NCI-H128 (cell line): ENCODE data around the gene USP32.
"Not testable (repeated sequence)": the region's sequence is repeated elsewhere in the genome, so short reads cannot be mapped to it uniquely, and the experiment has no call there.

Experiments used
- DNase-seq: peaks from one replicate; lab custom pipeline; 2025; ENCODE audit not compliant: unreplicated experiment; lab: John Stamatoyannopoulos, UW

USP32 gene

GRCh38 chr17:60392042-60392844, at the start of gene USP32:
TSS of gene USP32 (minus strand) at chr17:60392133. CDS start at chr17:60391939, 194 bp downstream.
- DNase-seq: peak; percentile 86

DNA sequence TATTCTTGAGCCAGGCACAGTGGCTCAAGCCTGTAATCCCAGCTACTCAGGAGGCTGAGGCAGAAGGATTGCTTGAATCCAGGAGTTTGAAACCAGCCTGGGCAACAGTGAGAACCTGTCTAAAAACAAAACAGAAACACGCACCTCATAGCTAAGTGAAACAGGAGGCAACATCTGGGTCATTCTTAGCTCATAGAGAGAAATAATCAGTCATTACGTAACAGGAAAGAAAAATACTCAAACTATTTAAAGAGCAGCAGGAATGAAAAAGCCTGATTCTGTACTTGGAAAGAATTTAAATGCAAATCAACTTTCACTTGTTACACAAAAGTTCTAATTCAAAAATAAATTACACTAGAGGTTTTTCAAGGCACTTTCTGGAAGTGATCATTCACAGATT, 47.6 kb upstream of the USP32 start:
- DNase-seq: no peak

GRCh38 chr17:60436676-60437075, 44.7 kb upstream of the USP32 start:
- no peak for DNase-seq

DNA sequence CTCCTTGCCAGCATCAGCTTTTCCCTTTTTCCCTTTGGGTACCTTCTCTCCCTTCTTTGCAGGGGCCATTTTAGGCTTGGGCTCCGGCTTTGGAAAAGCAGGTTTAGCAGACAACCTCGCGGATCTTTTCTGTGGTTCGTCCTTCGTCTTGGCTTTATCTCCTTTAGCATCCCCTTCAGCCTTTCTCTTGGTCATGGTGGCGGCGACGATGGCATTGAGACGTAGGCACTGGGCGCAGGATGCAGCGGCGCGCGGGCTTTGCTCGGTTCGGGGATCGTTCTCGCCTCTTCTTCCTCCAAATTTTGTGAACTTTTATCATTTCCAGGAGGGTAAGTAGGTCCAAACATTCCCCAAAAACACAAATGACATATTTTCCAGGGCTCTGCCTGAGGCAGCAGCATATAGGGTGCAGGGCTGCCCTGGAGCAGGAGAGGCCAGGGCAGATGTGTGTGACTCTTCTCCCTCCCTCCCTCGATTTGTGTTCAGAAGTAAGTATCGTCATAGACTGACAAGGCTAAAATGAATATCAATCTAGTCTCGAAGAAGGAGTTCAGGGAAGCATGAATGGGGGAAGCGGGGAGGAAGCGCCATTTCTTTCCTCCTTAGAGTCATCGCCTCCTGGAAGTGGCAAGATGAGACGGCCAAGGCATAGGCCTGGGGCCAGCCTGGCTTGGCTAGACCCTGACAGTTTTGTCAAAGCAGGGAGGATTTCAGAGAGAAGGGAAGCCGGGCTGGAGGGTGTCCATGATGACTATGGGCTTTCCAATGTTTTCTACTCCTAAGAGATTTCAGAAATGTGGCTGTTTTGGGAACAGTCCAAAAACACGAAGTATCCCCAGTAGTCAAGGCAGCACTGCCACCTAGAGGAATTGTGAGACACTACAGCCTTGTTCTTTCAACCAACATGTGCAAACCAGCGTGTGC, 43.6 kb upstream of the USP32 start:
- DNase-seq: peak; percentile 67

GRCh38 chr17:60433021-60433997, 41.4 kb upstream of the USP32 start:
- DNase-seq: not testable (repeated sequence)

GRCh38 chr17:60430561-60430960, 38.6 kb upstream of the USP32 start:
- not testable (repeated sequence) for DNase-seq

DNA sequence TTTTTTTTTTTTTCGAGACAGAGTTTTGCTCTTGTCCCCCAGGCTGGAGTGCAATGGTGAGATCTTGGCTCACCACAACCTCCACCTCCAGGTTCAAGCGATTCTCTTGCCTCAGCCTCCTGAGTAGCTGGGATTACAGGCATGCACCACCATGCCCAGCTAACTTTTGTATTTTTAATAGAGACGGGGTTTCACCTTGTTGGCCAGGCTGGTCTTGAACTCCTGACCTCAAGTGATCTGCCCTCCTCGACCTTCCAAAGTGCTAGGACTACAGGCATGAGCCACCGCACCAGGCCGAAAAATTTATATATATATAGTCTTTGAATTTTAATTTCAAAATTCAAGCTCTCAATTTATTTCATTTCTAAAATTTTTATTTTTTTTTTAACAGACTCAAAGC, 36.6 kb upstream of the USP32 start:
- not testable (repeated sequence) for DNase-seq

GRCh38 chr17:60426596-60426995, 34.7 kb upstream of the USP32 start:
- no peak for DNase-seq

DNA sequence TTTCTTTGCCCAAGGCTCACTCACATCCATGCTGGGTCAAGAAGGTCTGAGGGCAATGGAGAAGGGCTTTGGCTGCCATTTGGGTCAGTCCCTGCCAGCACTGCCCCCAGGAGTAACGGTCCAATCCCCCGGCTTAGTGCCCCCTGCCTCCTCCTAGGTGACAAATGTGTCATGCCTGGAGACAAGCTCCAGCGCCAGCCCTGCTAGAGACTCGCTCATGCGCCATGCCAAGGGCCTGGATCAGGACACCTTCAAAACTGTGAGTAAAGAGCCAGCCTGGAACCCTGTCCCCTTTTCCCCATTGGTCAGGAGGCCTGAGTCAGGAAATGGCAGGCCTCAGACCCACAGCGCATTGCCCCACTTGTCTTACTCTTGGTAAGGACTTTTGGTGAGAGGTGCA, 33.7 kb upstream of the USP32 start:
- DNase-seq: no peak

DNA sequence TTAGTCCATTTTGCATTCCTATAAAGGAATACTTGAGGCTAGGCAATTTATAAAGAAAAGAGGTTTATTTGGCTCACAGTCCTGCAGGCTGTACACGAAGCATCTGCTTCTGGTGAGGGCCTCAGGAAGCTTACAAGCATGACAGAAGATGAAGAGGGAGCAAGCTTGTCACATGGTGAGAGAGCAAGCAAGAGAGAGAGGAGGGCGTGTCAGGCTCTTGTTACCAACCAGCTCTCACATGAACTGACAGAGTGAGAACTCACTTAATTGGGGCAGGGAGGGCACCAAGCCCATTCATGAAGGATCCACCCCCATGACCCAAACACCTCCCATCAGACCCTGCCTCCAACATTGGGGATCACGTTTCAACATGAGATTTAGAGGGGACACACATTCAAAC, 31.9 kb upstream of the USP32 start:
- no peak for DNase-seq

GRCh38 chr17:60422162-60422665, 30.3 kb upstream of the USP32 start, which contains the start of gene CHCT1:
TSS of gene CHCT1 (plus strand) at chr17:60422489. CDS start at chr17:60422593, 104 bp downstream.
- DNase-seq: no peak

- no peak for DNase-seq
Observed at GRCh38 chr17:60421273-60422161, 29.6 kb upstream of the USP32 start.

DNA sequence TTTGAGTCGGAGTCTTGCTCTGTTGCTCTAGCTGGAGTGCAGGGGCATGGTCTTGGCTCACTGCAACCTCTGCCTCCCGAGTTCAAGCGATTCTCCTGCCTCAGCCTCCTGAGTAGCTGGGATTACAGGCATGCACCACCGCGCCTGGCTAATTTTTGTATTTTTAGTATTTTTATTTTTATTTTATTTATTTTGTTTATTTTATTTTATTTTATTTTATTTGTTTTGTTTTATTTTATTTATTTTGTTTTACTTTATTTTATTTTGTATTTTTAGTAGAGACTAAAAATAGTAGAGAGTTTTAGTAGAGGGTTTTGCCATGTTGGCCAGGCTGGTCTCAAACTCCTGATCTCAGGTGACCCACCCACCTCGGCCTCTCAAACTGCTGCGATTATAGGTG, 27.9 kb upstream of the USP32 start:
- not testable (repeated sequence) for DNase-seq

GRCh38 chr17:60419003-60419402, 27.1 kb upstream of the USP32 start:
- not testable (repeated sequence) for DNase-seq

GRCh38 chr17:60416368-60416925, 24.5 kb upstream of the USP32 start:
- no peak for DNase-seq

DNA sequence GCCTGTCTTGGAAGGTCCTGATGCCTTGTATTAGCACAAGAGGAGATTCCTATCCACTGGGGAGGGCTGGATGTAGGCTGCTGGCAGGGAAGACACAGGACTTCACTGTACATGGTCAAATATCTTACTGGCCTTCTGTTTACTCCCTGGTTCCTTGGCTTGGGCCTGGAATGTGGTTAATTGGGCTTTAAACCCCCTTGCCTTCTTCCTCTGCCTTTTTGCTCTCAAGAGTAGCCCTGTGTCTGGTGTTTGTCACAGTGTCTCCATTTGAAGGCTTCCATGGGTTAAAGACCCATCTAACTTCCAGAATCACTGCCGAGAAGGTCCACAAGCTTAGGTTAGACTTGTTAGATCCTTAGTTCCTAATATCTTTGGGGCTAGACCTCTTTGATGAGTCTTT, 23.2 kb upstream of the USP32 start:
- no peak for DNase-seq

GRCh38 chr17:60412701-60413100, 20.8 kb upstream of the USP32 start:
- no peak for DNase-seq

GRCh38 chr17:60410001-60410400, 18.1 kb upstream of the USP32 start:
- no peak for DNase-seq

DNA sequence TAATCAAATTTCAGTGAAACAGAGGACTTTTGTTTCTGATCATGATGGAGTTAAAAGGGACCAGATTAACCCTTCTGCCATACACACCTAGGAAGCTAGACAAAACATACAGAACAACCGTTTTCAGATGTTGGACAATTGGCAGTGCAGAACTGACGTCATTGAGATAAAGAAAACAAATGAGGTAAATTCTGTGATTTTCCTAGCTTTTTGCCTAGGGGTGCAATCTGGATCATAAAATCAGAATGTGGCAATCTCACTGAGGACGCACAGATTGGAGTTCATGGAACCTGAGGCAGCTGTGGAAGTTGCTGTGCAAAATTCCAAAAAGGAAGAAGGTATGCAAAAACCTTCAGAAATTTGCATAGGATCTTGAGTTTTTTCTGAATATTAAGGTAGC, 15.0 kb upstream of the USP32 start:
- no peak for DNase-seq
